Left cardiac atrium (tissue), 4 donors: ENCODE data around the gene VAPA. TPM values are rescaled to one million over a fixed set of nuclear protein-coding genes. Genes with fewer than 3 reads are reported as not detected.

Experiments used
- ATAC-seq, 2 donors: fragments of 200-7000 bp; cut with Tn5 transposase; one replicate each; pipeline ENCODE4 v1.9.1; 2020; ENCODE audit warnings: mild to moderate bottlenecking in 2 of 2, moderate library complexity in 2 of 2
- DNase-seq: peaks from one replicate; pipeline ENCODE4 v3.0.0-alpha.2; 2020
- intact Hi-C, 2 donors: fragments of 100-400 bp; cut with DNase I; formaldehyde crosslinking; loops; one replicate each; pipeline versions ENCODE4 v1.14.1 to v1.15.1; 2022 to 2023
- total RNA-seq, 2 donors: library from RNA; stranded (reverse); fragmentation: NEBNext Ultra II Directional; extraction: Animal tissue kit (Norgen Biotek cat#: 25700); gene quantifications; one replicate each; pipeline ENCODE4 v1.2.1, GENCODE V29; 2021
- donor health status: DM: no; HTN: yes; CAD: no.
- donor health status: DM: no; HTN: yes; CAD: no; lungs with severe emphysema.
- donor health status: DM: yes; HTN: yes; CAD: no.
- donor health status: Dilated cardiomyopathy.

Gene VAPA
- total RNA-seq, 2 donors from 2014 or later = 169 to 219 TPM

DNA sequence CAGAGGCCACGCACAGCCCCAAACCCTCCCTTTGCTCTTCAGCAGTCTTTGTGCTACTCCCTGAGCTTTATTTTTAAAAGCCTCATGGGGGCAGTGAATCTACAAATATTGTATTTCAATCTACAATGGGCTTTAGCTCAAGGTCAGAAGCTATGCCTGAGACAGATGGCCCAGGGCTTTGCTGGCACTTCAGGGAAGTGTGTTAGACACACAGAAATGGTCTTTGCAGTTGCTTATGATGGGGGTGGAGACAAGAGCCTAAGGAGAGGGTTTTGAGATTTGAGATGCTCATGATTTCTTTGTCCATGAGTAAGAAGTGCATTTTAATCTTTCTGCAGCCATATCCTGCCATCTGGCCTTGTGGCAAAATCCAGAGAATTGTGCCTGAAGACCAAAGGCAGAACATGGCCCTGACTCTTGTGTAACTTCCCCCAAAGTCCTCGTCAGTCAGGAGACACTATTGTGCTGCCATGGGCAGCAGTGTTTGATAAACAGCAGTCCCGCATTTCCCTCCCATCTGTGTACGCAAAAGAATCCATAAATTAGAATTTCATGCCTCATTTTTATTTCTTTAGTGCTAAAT is 92.6 kb downstream of the VAPA start:
- ATAC-seq (peak in 1 of 2 donors; percentile 33), DNase-seq (no peak)
- intact Hi-C loops = no loop called here

DNA sequence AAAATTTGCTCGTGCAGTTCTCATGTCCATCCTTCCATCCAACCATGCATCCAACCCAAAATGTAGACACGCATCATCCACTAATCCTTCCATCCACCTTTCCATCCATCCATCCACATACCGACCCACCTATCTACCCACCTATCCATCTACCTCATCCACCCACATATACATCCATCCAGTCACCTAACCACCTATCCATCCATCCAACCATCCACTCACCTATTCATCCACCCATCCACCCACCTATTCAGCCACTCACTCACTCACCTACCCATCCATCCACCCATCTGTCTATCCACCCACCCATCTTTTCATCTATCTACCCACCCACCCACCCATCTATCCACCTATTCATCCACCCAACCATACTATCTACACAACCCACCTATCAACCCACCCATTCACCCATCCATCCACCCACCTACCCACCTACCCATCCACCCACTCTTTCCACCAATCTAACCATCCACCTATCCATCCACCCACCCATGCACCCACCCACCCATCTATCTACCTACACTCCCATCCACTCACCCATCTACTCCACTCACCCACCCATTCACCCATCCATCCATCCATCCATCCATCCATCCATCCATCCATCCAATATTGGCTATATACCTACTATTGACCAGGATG is 94.3 kb downstream of the VAPA start:
- intact Hi-C loops = no loop called here
- no peak for DNase-seq
- ATAC-seq = no peak

Other genes starting within 250 kb of the VAPA start
- gene RAB31, start 205.7 kb upstream of the VAPA start, total RNA-seq = 10 to 100 TPM; 21.2 to 31.1 TPM
- under 1 TPM in 1 of 2 donors, not detected in 1; 0.18 TPM for gene TXNDC2, start 28.0 kb upstream of the VAPA start, total RNA-seq